HepG2 (cell line): ENCODE results near the gene TRAPPC5. TPM values are rescaled to one million over a fixed set of nuclear protein-coding genes. Genes with fewer than 3 reads are reported as not detected.

Experiments used
- CCDC6 ChIP-seq: sonication (generic); formaldehyde crosslinking; IDR thresholded peaks from 2 replicates; pipeline ENCODE4 v1.8.1; 2022; ENCODE audit warnings: mild to moderate bottlenecking, missing genetic modification reagents, moderate library complexity
- DMAP1 ChIP-seq: IDR thresholded peaks from 2 replicates; pipeline ENCODE4 v1.6.1; 2016
- GABPB1 ChIP-seq: IDR thresholded peaks from 2 replicates; pipeline ENCODE4 v1.6.1; 2016; ENCODE audit warnings: mild to moderate bottlenecking, missing genetic modification reagents, moderate library complexity, missing compliant biosample characterization
- MIXL1 ChIP-seq: IDR thresholded peaks from 2 replicates; pipeline ENCODE4 v1.6.1; 2016
- NR2F6 ChIP-seq, 2 experiments: IDR thresholded peaks; 2 replicates each; pipeline ENCODE4 v1.6.1; 2016; ENCODE audit warnings: antibody characterized with exemption in 1 of 2, mild to moderate bottlenecking in 1 of 2
- PPARG ChIP-seq: conservative IDR thresholded peaks from 2 replicates; pipeline ENCODE4 v1.6.1; 2016; ENCODE audit warnings: missing biosample characterization, missing genetic modification reagents
- RCOR2 ChIP-seq: IDR thresholded peaks from 2 replicates; pipeline ENCODE4 v1.6.1; 2016; ENCODE audit warnings: missing biosample characterization, missing genetic modification reagents
- TBL1XR1 ChIP-seq: fragments of 150-350 bp; IDR thresholded peaks from 2 replicates; pipeline ENCODE4 v1.6.1; 2014; ENCODE audit warnings: borderline replicate concordance, low read length; ENCODE audit not compliant: partially characterized antibody
- THAP11 ChIP-seq: IDR thresholded peaks from 2 replicates; pipeline ENCODE4 v1.6.1; 2016; ENCODE audit warnings: missing biosample characterization, missing genetic modification reagents
- YEATS2 ChIP-seq: sonication (generic); formaldehyde crosslinking; IDR thresholded peaks from 2 replicates; pipeline ENCODE4 v1.4.0; 2020; ENCODE audit warnings: missing genetic modification reagents, borderline replicate concordance
- ZMYM4 ChIP-seq: sonication (generic); formaldehyde crosslinking; IDR thresholded peaks from 2 replicates; pipeline ENCODE4 v1.8.1; 2023; ENCODE audit warnings: mild to moderate bottlenecking, missing genetic modification reagents
- ZNF441 ChIP-seq: sonication (generic); formaldehyde crosslinking; IDR thresholded peaks from 2 replicates; pipeline ENCODE4 v1.7.0; 2021; ENCODE audit warnings: missing genetic modification reagents, borderline replicate concordance
- ZNF614 ChIP-seq: IDR thresholded peaks from 2 replicates; pipeline ENCODE4 v1.6.1; 2018; ENCODE audit warnings: missing biosample characterization, missing genetic modification reagents, inconsistent platforms, borderline replicate concordance
- ZNF879 ChIP-seq: sonication (generic); formaldehyde crosslinking; IDR thresholded peaks from 2 replicates; pipeline ENCODE4 v1.8.1; 2023; ENCODE audit warnings: missing genetic modification reagents
- polyA plus RNA-seq, 8 experiments: library from polyadenylated mRNA; depleted of rRNA in 3 of 8; stranded (reverse) in 7 of 8; unstranded in 1 of 8; fragments of >200 nt; fragmentation: Illumina TruSeq in 4 of 8; extraction: Trizol in 4 of 8; gene quantifications; 2 replicates each; pipeline versions ENCODE4 v1.2.1 to v1.2.3, GENCODE V29; 2011 to 2016; ENCODE audit warnings: low read depth in 4 of 8, missing spikeins in 1 of 8, mixed read lengths in 1 of 8; ENCODE audit not compliant: insufficient read depth in 1 of 8
- total RNA-seq, 5 experiments: library from RNA; depleted of rRNA; stranded (reverse); fragments of >200 nt; fragmentation: Illumina TruSeq; extraction: Trizol; gene quantifications; 2 replicates each; pipeline ENCODE4 v1.2.3, GENCODE V29; 2016; ENCODE audit warnings: low read depth in 1 of 5
- TF ChIP-seq, protein P1 (sequence below): sonication (generic); formaldehyde crosslinking; IDR thresholded peaks from 2 replicates; pipeline ENCODE4 v1.4.0; 2020; ENCODE audit warnings: missing genetic modification reagents
- TF ChIP-seq, protein P2 (sequence below): IDR thresholded peaks from 2 replicates; pipeline ENCODE4 v1.6.1; 2016; ENCODE audit warnings: missing compliant biosample characterization, missing genetic modification reagents, borderline replicate concordance
- TF ChIP-seq, protein P3 (sequence below): IDR thresholded peaks from 2 replicates; pipeline ENCODE4 v1.6.1; 2016; ENCODE audit warnings: low read depth
- TF ChIP-seq, protein P4 (sequence below): sonication (generic); formaldehyde crosslinking; IDR thresholded peaks from 2 replicates; pipeline ENCODE4 v1.4.0; 2020; ENCODE audit warnings: mild to moderate bottlenecking, missing genetic modification reagents
- TF ChIP-seq, protein P5 (sequence below): sonication (generic); formaldehyde crosslinking; IDR thresholded peaks from 2 replicates; pipeline ENCODE4 v1.5.1; 2020; ENCODE audit warnings: mild to moderate bottlenecking, missing genetic modification reagents, borderline replicate concordance

The TRAPPC5 gene
- total and polyA plus RNA-seq, 2 of the 13 experiments (the other 11 are each of a cell fraction or from before 2014, with no cell fraction given) = 38.5 to 78.7 TPM

DNA sequence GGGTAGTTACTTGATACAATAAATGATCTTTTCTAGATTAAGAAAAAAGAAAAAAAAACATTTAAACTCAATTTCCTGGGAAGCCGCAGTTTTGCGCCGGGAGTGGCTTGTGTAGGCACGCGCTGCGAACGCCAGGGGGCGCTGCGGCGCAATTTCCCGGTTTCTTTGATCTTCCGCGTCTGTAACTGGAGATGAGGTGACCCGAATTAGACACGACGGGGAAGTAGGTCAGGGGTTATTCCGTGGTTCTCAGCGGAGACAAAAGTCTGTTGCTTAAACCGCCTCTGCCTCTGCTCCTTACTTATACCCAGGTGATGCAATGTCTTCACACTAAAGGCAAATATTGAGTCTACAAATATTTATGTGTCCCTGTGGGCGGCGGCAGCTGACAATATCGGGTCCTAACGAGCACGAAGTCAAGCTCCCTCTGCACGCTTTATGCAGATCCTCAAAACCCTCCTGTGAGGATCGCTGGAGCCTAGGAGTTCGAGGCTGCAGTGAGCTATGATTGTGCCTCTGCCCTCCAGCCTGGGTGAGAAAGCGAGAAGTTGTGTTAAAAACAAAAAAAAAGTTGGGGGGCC, 28.5 kb upstream of the TRAPPC5 start (continued):
- TF ChIP-seq RCOR2 (CRISPR knock-in tag) (peak; percentile 65; the same call in 1 of the 2 replicates), ZNF441 (CRISPR knock-in tag) (0 out of 2 replicates have a peak, but pooled peaks have one; percentile 58), PPARG (CRISPR knock-in tag) (peak; percentile 100), ZNF879 (CRISPR knock-in tag) (no peak), YEATS2 (CRISPR knock-in tag) (peak; percentile 63; the same call in 1 of the 2 replicates), NR2F6 (IDR thresholded peaks at IDR 0.05) (peak; percentile 87), NR2F6 (CRISPR knock-in tag; IDR thresholded peaks at IDR 0.05) (peak; percentile 86), DMAP1 (CRISPR knock-in tag) (0 out of 2 replicates have a peak, but pooled peaks have one; percentile 39), GABPB1 (CRISPR knock-in tag) (peak; percentile 37; the same call in 1 of the 2 replicates), ZMYM4 (peak; percentile 67), CCDC6 (peak; percentile 54; the same call in 1 of the 2 replicates), TBL1XR1 (peak; percentile 97), ZNF614 (CRISPR knock-in tag) (peak; percentile 97), MIXL1 (CRISPR knock-in tag) (peak; percentile 87), THAP11 (CRISPR knock-in tag) (peak; percentile 84)
- TF ChIP-seq, protein P1, sequence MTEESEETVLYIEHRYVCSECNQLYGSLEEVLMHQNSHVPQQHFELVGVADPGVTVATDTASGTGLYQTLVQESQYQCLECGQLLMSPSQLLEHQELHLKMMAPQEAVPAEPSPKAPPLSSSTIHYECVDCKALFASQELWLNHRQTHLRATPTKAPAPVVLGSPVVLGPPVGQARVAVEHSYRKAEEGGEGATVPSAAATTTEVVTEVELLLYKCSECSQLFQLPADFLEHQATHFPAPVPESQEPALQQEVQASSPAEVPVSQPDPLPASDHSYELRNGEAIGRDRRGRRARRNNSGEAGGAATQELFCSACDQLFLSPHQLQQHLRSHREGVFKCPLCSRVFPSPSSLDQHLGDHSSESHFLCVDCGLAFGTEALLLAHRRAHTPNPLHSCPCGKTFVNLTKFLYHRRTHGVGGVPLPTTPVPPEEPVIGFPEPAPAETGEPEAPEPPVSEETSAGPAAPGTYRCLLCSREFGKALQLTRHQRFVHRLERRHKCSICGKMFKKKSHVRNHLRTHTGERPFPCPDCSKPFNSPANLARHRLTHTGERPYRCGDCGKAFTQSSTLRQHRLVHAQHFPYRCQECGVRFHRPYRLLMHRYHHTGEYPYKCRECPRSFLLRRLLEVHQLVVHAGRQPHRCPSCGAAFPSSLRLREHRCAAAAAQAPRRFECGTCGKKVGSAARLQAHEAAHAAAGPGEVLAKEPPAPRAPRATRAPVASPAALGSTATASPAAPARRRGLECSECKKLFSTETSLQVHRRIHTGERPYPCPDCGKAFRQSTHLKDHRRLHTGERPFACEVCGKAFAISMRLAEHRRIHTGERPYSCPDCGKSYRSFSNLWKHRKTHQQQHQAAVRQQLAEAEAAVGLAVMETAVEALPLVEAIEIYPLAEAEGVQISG (CRISPR knock-in tag) = peak; percentile 58
- TF ChIP-seq, protein P2, sequence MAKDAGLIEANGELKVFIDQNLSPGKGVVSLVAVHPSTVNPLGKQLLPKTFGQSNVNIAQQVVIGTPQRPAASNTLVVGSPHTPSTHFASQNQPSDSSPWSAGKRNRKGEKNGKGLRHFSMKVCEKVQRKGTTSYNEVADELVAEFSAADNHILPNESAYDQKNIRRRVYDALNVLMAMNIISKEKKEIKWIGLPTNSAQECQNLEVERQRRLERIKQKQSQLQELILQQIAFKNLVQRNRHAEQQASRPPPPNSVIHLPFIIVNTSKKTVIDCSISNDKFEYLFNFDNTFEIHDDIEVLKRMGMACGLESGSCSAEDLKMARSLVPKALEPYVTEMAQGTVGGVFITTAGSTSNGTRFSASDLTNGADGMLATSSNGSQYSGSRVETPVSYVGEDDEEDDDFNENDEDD = peak; percentile 69; the same call in 1 of the 2 replicates
- TF ChIP-seq, protein P3, sequence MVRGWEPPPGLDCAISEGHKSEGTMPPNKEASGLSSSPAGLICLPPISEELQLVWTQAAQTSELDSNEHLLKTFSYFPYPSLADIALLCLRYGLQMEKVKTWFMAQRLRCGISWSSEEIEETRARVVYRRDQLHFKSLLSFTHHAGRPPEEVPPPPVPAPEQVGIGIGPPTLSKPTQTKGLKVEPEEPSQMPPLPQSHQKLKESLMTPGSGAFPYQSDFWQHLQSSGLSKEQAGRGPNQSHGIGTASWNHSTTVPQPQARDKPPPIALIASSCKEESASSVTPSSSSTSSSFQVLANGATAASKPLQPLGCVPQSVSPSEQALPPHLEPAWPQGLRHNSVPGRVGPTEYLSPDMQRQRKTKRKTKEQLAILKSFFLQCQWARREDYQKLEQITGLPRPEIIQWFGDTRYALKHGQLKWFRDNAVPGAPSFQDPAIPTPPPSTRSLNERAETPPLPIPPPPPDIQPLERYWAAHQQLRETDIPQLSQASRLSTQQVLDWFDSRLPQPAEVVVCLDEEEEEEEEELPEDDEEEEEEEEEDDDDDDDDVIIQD = peak; percentile 43; the same call in 1 of the 2 replicates
- TF ChIP-seq, protein P4, sequence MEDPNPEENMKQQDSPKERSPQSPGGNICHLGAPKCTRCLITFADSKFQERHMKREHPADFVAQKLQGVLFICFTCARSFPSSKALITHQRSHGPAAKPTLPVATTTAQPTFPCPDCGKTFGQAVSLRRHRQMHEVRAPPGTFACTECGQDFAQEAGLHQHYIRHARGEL (CRISPR knock-in tag) = no peak
- TF ChIP-seq, protein P5, sequence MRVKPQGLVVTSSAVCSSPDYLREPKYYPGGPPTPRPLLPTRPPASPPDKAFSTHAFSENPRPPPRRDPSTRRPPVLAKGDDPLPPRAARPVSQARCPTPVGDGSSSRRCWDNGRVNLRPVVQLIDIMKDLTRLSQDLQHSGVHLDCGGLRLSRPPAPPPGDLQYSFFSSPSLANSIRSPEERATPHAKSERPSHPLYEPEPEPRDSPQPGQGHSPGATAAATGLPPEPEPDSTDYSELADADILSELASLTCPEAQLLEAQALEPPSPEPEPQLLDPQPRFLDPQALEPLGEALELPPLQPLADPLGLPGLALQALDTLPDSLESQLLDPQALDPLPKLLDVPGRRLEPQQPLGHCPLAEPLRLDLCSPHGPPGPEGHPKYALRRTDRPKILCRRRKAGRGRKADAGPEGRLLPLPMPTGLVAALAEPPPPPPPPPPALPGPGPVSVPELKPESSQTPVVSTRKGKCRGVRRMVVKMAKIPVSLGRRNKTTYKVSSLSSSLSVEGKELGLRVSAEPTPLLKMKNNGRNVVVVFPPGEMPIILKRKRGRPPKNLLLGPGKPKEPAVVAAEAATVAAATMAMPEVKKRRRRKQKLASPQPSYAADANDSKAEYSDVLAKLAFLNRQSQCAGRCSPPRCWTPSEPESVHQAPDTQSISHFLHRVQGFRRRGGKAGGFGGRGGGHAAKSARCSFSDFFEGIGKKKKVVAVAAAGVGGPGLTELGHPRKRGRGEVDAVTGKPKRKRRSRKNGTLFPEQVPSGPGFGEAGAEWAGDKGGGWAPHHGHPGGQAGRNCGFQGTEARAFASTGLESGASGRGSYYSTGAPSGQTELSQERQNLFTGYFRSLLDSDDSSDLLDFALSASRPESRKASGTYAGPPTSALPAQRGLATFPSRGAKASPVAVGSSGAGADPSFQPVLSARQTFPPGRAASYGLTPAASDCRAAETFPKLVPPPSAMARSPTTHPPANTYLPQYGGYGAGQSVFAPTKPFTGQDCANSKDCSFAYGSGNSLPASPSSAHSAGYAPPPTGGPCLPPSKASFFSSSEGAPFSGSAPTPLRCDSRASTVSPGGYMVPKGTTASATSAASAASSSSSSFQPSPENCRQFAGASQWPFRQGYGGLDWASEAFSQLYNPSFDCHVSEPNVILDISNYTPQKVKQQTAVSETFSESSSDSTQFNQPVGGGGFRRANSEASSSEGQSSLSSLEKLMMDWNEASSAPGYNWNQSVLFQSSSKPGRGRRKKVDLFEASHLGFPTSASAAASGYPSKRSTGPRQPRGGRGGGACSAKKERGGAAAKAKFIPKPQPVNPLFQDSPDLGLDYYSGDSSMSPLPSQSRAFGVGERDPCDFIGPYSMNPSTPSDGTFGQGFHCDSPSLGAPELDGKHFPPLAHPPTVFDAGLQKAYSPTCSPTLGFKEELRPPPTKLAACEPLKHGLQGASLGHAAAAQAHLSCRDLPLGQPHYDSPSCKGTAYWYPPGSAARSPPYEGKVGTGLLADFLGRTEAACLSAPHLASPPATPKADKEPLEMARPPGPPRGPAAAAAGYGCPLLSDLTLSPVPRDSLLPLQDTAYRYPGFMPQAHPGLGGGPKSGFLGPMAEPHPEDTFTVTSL (CRISPR knock-in tag) = peak; percentile 86
